SKM-1 (cell line): Measurements from ENCODE around the gene DYNC1LI2.

Experiments used
- DNase-seq: peaks from one replicate; lab custom pipeline; 2025; ENCODE audit not compliant: unreplicated experiment; lab: John Stamatoyannopoulos, UW

DYNC1LI2 gene

GRCh38 chr16:66740533-66740932 is 10.9 kb downstream of the DYNC1LI2 start:
- DNase-seq: no peak

- peak; percentile 33 for DNase-seq
These were observed 11.4 kb downstream of the DYNC1LI2 start for GRCh38 chr16:66740010-66740409.

- DNase-seq: no peak
These were observed 15.5 kb downstream of the DYNC1LI2 start for GRCh38 chr16:66735891-66736290.

GRCh38 chr16:66731101-66731500 is 20.3 kb downstream of the DYNC1LI2 start:
- DNase-seq: no peak

GRCh38 chr16:66728804-66729203 is 22.6 kb downstream of the DYNC1LI2 start:
- no peak for DNase-seq

GRCh38 chr16:66728117-66728787 is 23.2 kb downstream of the DYNC1LI2 start:
- DNase-seq: peak; percentile 41

GRCh38 chr16:66720766-66721165 is 30.6 kb downstream of the DYNC1LI2 start:
- DNase-seq: no peak

- no peak for DNase-seq
These were observed 32.2 kb downstream of the DYNC1LI2 start for GRCh38 chr16:66719246-66719645.

- no peak for DNase-seq
These were observed 33.6 kb downstream of the DYNC1LI2 start for GRCh38 chr16:66717776-66718175.

- peak; percentile 27 for DNase-seq
These were observed 34.2 kb downstream of the DYNC1LI2 start for GRCh38 chr16:66717112-66717675.

GRCh38 chr16:66714654-66715307 is 36.6 kb downstream of the DYNC1LI2 start:
- DNase-seq: no peak

- no peak for DNase-seq
These were observed 37.3 kb downstream of the DYNC1LI2 start for GRCh38 chr16:66714062-66714461.

GRCh38 chr16:66713076-66713475 is 38.3 kb downstream of the DYNC1LI2 start:
- DNase-seq: no peak

- no peak for DNase-seq
These were observed 38.9 kb downstream of the DYNC1LI2 start for GRCh38 chr16:66712512-66712911.

- DNase-seq: no peak
These were observed 39.8 kb downstream of the DYNC1LI2 start for GRCh38 chr16:66711581-66711980.

GRCh38 chr16:66706506-66706880 is 44.9 kb downstream of the DYNC1LI2 start:
- no peak for DNase-seq

GRCh38 chr16:66705790-66706505 is 45.5 kb downstream of the DYNC1LI2 start:
- DNase-seq: no peak

- DNase-seq: no peak
These were observed 47.8 kb downstream of the DYNC1LI2 start for GRCh38 chr16:66703406-66704215.

- DNase-seq: no peak
These were observed 49.9 kb downstream of the DYNC1LI2 start for GRCh38 chr16:66701516-66701915.

- no peak for DNase-seq
These were observed 50.4 kb downstream of the DYNC1LI2 start for GRCh38 chr16:66701026-66701425.

- DNase-seq: no peak
These were observed 51.5 kb downstream of the DYNC1LI2 start for GRCh38 chr16:66699898-66700297.
